ENCODE data around the gene SPINK7. TPM values are rescaled to one million over a fixed set of nuclear protein-coding genes. Genes with fewer than 3 reads are reported as not detected.
"Not testable (repeated sequence)": the region's sequence is repeated elsewhere in the genome, so short reads cannot be mapped to it uniquely, and the experiment has no call there.

The SPINK7 gene
- not detected for total RNA-seq
- polyA plus RNA-seq (2013, experiment 1 of 2): not detected
- not detected for polyA plus RNA-seq (2013, experiment 2 of 2)
- long read RNA-seq, experiment 1: 0 reads
- long read RNA-seq, experiment 2: 0 reads
- long read RNA-seq, experiment 3: 0 reads
- long read RNA-seq, experiment 4: 0 reads

- Histone ChIP-seq H3K4me1 (ENCODE audit: control insufficient read depth, insufficient read depth, low read length) (no peaks in the 10 kb centered on the region), H3K27me3 (ENCODE audit: control insufficient read depth, insufficient read depth, low read length, poor library complexity, severe bottlenecking) (no peaks in the 10 kb centered on the region), H3K27ac (ENCODE audit: low read depth, low read length) (no peak within 1 kb of the TSS), H3K36me3 (ENCODE audit: control insufficient read depth, insufficient read depth, low read length) (no peaks in the 10 kb centered on the region), H3K9me3 (ENCODE audit: control insufficient read depth, low read length) (peaks cover 17% of the 10 kb centered on the region), H3K9ac (ENCODE audit: extremely low read depth, low read length, poor library complexity, severe bottlenecking) (no peak within 1 kb of the TSS), H3K4me3 (ENCODE audit: low read length) (no peak within 1 kb of the TSS)
- H3K9me3 Mint-ChIP-seq: peaks cover 10% of the 10 kb centered on the region
- H3K4me1 Mint-ChIP-seq: peaks cover 2% of the 10 kb centered on the region
- no peak within 1 kb of the TSS for H3K4me3 Mint-ChIP-seq
- H3K27me3 Mint-ChIP-seq (ENCODE audit: insufficient read depth): peaks cover 14% of the 10 kb centered on the region
- WGBS, 2 experiments (ENCODE audit: insufficient coverage in 1 of 2, insufficient read length in 1 of 2): 83 to 88% methylated on average over 1 to 3 of the region's 3 CpGs
- H3K27ac Mint-ChIP-seq: no peak within 1 kb of the TSS
- TF ChIP-seq CTCF (conservative IDR thresholded peaks at IDR 0.05): no peak
- H3K36me3 Mint-ChIP-seq (ENCODE audit: low read depth): no peaks in the 10 kb centered on the region
- DNase-seq: no peak
These were observed at the start of gene SPINK7 for GRCh38 chr5:148312153-148312552. TSS of gene SPINK7 (plus strand) at chr5:148312423. CDS start at chr5:148312484, 61 bp downstream.

DNA sequence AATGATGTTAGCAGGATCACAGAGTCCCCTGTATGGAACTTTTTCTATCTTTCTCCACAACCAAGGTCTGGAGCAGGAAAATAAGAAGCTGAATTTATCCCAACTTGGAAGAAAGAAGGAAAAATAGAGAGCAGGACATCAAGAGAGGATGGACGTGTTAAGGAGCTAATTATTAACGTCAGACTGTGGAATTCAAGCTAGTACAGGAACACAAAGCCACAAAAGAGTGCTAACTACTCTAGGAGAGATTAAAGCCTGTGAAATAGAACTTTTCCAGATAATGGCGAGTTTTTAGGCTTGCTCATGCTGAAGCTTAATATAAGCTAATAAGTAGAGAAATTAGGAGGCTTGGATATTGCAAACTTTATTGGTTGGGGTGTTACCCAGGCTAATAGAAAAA, 44.3 kb upstream of the SPINK7 start:
- Histone ChIP-seq H3K9ac (ENCODE audit: extremely low read depth, low read length, poor library complexity, severe bottlenecking) (no peak overlapping the region), H3K36me3 (ENCODE audit: control insufficient read depth, insufficient read depth, low read length) (no peaks in the 10 kb centered on the region), H3K4me1 (ENCODE audit: control insufficient read depth, insufficient read depth, low read length) (no peaks in the 10 kb centered on the region), H3K9me3 (ENCODE audit: control insufficient read depth, low read length) (no peaks in the 10 kb centered on the region), H3K4me3 (ENCODE audit: low read length) (no peak overlapping the region), H3K27ac (ENCODE audit: low read depth, low read length) (no peak overlapping the region), H3K27me3 (ENCODE audit: control insufficient read depth, insufficient read depth, low read length, poor library complexity, severe bottlenecking) (no peaks in the 10 kb centered on the region)
- Mint-ChIP-seq H3K27me3 (ENCODE audit: insufficient read depth) (peaks cover 7% of the 10 kb centered on the region), H3K27ac (no peak overlapping the region), H3K36me3 (ENCODE audit: low read depth) (no peaks in the 10 kb centered on the region), H3K4me1 (peaks cover 12% of the 10 kb centered on the region), H3K4me3 (no peak overlapping the region), H3K9me3 (no peaks in the 10 kb centered on the region)
- WGBS, 2 experiments (ENCODE audit: insufficient coverage in 1 of 2, insufficient read length in 1 of 2): 80 to 89% methylated on average over 3 of the region's 3 CpGs
- no peak for TF ChIP-seq CTCF (conservative IDR thresholded peaks at IDR 0.05)
- DNase-seq: no peak

- Mint-ChIP-seq H3K36me3 (ENCODE audit: low read depth) (no peaks in the 10 kb centered on the region), H3K27ac (no peak within 1 kb of the TSS), H3K4me3 (no peak within 1 kb of the TSS), H3K4me1 (peaks cover 12% of the 10 kb centered on the region), H3K27me3 (ENCODE audit: insufficient read depth) (peaks cover 7% of the 10 kb centered on the region), H3K9me3 (no peaks in the 10 kb centered on the region)
- H3K4me1 ChIP-seq (ENCODE audit: control insufficient read depth, insufficient read depth, low read length): no peaks in the 10 kb centered on the region
- H3K27me3 ChIP-seq (ENCODE audit: control insufficient read depth, insufficient read depth, low read length, poor library complexity, severe bottlenecking): no peaks in the 10 kb centered on the region
- WGBS, 2 experiments (ENCODE audit: insufficient coverage in 1 of 2, insufficient read length in 1 of 2): 87 to 95% methylated on average over 3 to 4 of the region's 4 CpGs
- H3K36me3 ChIP-seq (ENCODE audit: control insufficient read depth, insufficient read depth, low read length): no peaks in the 10 kb centered on the region
- peak; percentile 47 for DNase-seq
- H3K27ac ChIP-seq (ENCODE audit: low read depth, low read length): no peak within 1 kb of the TSS
- H3K9me3 ChIP-seq (ENCODE audit: control insufficient read depth, low read length): no peaks in the 10 kb centered on the region
- H3K4me3 ChIP-seq (ENCODE audit: low read length): no peak within 1 kb of the TSS
- no peak for TF ChIP-seq CTCF (conservative IDR thresholded peaks at IDR 0.05)
- no peak within 1 kb of the TSS for H3K9ac ChIP-seq (ENCODE audit: extremely low read depth, low read length, poor library complexity, severe bottlenecking)
These were observed 43.7 kb upstream of the SPINK7 start, which contains the start of gene SPINK13 for GRCh38 chr5:148268566-148268965. TSS of gene SPINK13 (plus strand) at chr5:148268794. CDS start at chr5:148270073, 1,279 bp downstream.

DNA sequence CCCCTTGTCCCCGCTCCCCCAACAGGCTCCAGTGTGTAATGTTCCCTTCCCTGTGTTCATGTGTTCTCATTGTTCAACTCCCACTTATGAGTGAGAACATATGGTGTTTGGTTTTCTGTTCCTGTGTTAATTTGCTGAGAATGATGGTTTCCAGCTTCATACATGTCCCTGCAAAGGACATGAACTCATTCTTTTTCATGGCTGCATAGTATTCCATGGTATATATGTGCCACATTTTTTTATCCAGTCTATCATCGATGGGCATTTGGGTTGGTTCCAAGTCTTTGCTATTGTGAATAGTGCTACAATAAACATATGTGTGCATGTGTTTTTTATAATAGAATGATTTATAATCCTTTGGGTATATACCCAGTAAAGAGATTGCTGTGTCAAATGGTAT, 37.1 kb upstream of the SPINK7 start:
- peaks cover 17% of the 10 kb centered on the region for H3K9me3 Mint-ChIP-seq
- H3K27ac ChIP-seq (ENCODE audit: low read depth, low read length); H3K36me3 ChIP-seq (ENCODE audit: control insufficient read depth, insufficient read depth, low read length); H3K4me3 Mint-ChIP-seq; H3K27me3 Mint-ChIP-seq (ENCODE audit: insufficient read depth); H3K4me1 Mint-ChIP-seq; H3K4me1 ChIP-seq (ENCODE audit: control insufficient read depth, insufficient read depth, low read length); H3K9me3 ChIP-seq (ENCODE audit: control insufficient read depth, low read length); H3K27me3 ChIP-seq (ENCODE audit: control insufficient read depth, insufficient read depth, low read length, poor library complexity, severe bottlenecking); H3K27ac Mint-ChIP-seq; H3K9ac ChIP-seq (ENCODE audit: extremely low read depth, low read length, poor library complexity, severe bottlenecking); H3K36me3 Mint-ChIP-seq (ENCODE audit: low read depth); DNase-seq; H3K4me3 ChIP-seq (ENCODE audit: low read length): not testable (repeated sequence)
- WGBS, 2 experiments (ENCODE audit: insufficient coverage in 1 of 2, insufficient read length in 1 of 2): 84% methylated on average over 2 of the region's 2 CpGs; no CpG with 5 or more reads in 1 of the 2 experiments

DNA sequence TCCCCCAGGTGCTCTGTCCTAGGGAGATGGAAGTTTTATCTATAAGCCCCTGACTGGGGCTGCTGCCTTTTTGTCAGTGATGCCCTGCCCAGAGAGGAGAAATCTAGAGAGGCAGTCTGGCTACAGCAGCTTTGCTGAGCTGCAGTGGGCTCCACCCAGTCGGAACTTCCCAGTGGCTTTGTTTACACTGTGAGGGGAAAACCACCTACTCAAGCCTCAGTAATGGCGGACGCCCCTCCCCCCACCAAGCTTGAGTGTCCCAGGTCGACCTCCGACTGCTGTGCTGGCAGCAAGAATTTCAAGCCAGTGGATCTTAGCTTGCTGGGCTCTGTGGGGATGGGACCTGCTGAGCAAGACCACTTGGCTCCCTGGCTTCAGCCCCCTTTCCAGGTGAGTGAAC, 31.3 kb upstream of the SPINK7 start:
- 14 to 35% methylated on average over 1 to 5 of the region's 5 CpGs for whole genome bisulfite sequencing, 2 experiments (ENCODE audit: insufficient coverage in 1 of 2, insufficient read length in 1 of 2)
- not testable (repeated sequence) for H3K27ac ChIP-seq (ENCODE audit: low read depth, low read length); H3K27me3 ChIP-seq (ENCODE audit: control insufficient read depth, insufficient read depth, low read length, poor library complexity, severe bottlenecking); H3K4me1 ChIP-seq (ENCODE audit: control insufficient read depth, insufficient read depth, low read length); H3K4me3 ChIP-seq (ENCODE audit: low read length); H3K36me3 Mint-ChIP-seq (ENCODE audit: low read depth); H3K9ac ChIP-seq (ENCODE audit: extremely low read depth, low read length, poor library complexity, severe bottlenecking); H3K9me3 ChIP-seq (ENCODE audit: control insufficient read depth, low read length); H3K36me3 ChIP-seq (ENCODE audit: control insufficient read depth, insufficient read depth, low read length)
- H3K27me3 Mint-ChIP-seq (ENCODE audit: insufficient read depth): peaks cover 12% of the 10 kb centered on the region
- peak; percentile 70 for DNase-seq
- peaks cover 12% of the 10 kb centered on the region for H3K9me3 Mint-ChIP-seq
- H3K4me3 Mint-ChIP-seq: peak overlapping the region; percentile 27
- H3K27ac Mint-ChIP-seq: peak overlapping the region; percentile 70
- H3K4me1 Mint-ChIP-seq: peaks cover 13% of the 10 kb centered on the region

Measured in endodermal cell (in vitro differentiated cells).